Bronchial epithelial cell (primary cell): ENCODE measurements around the gene KCTD8. TPM values are rescaled to one million over a fixed set of nuclear protein-coding genes. Genes with fewer than 3 reads are reported as not detected.

Source experiments
- DNase-seq: peaks from one replicate; pipeline ENCODE4 v3.0.0-alpha.2; 2010; ENCODE audit warnings: low read depth
- FAIRE-seq: peaks from 2 replicates; lab custom pipeline; 2011; peaks lifted over from hg19 to GRCh38; lab: Jason Lieb, UNC
- H3K27me3 ChIP-seq: 2 replicates; pipeline ENCODE4 v1.5.1; 2011; ENCODE audit warnings: low read length; ENCODE audit not compliant: control insufficient read depth, insufficient read depth
- H3K36me3 ChIP-seq: 2 replicates; pipeline ENCODE4 v1.5.1; 2011; ENCODE audit warnings: low read length; ENCODE audit not compliant: control insufficient read depth, insufficient read depth
- H3K4me3 ChIP-seq: 2 replicates; pipeline ENCODE4 v1.5.1; 2011; ENCODE audit warnings: mild to moderate bottlenecking, low read depth, low read length, control low read depth
- CTCF ChIP-seq: IDR thresholded peaks from 2 replicates; pipeline ENCODE4 v1.5.1; 2011; ENCODE audit warnings: mild to moderate bottlenecking, moderate library complexity, low read length, control low read depth, inconsistent platforms; ENCODE audit not compliant: insufficient read depth, severe bottlenecking
- total RNA-seq: library from RNA; depleted of rRNA; stranded (reverse); fragments of >200 nt; gene quantifications from 2 replicates; pipeline ENCODE4 v1.2.1, GENCODE V29; 2014

The KCTD8 gene
- total RNA-seq, 1 donor from 2014 or later = under 0.01 TPM

- no peak for TF ChIP-seq CTCF
- no peaks in the 10 kb centered on the region for H3K27me3 ChIP-seq
- no peak overlapping the region for H3K4me3 ChIP-seq
- no peak for FAIRE-seq
- peak; percentile 52 for DNase-seq
- H3K36me3 ChIP-seq = no peaks in the 10 kb centered on the region
Observed at GRCh38 chr4:44157611-44158277, 290.9 kb downstream of the KCTD8 start.

GRCh38 chr4:44150091-44150576 is 298.5 kb downstream of the KCTD8 start:
- TF ChIP-seq CTCF = no peak
- DNase-seq (peak; percentile 68), FAIRE-seq (no peak)
- no peaks in the 10 kb centered on the region for H3K36me3 ChIP-seq
- no peaks in the 10 kb centered on the region for H3K27me3 ChIP-seq
- H3K4me3 ChIP-seq = no peak overlapping the region

GRCh38 chr4:44149282-44149681 is 299.3 kb downstream of the KCTD8 start:
- no peak for TF ChIP-seq CTCF
- no peaks in the 10 kb centered on the region for H3K27me3 ChIP-seq
- H3K4me3 ChIP-seq = no peak overlapping the region
- FAIRE-seq (no peak), DNase-seq (no peak)
- H3K36me3 ChIP-seq = no peaks in the 10 kb centered on the region

GRCh38 chr4:44147571-44148075 is 301.0 kb downstream of the KCTD8 start:
- DNase-seq = no peak
- no peak for FAIRE-seq
- no peak overlapping the region for H3K4me3 ChIP-seq
- no peaks in the 10 kb centered on the region for H3K36me3 ChIP-seq
- no peaks in the 10 kb centered on the region for H3K27me3 ChIP-seq
- TF ChIP-seq CTCF = no peak

- no peaks in the 10 kb centered on the region for H3K36me3 ChIP-seq
- no peak for TF ChIP-seq CTCF
- FAIRE-seq = no peak
- H3K4me3 ChIP-seq = no peak overlapping the region
- DNase-seq = peak; percentile 68
- H3K27me3 ChIP-seq = no peaks in the 10 kb centered on the region
Observed at GRCh38 chr4:44146516-44146915, 302.1 kb downstream of the KCTD8 start.
